WTC11 (cell line): ENCODE results near the gene OR2F2. TPM values are rescaled to one million over a fixed set of nuclear protein-coding genes. Genes with fewer than 3 reads are reported as not detected.

Experiments used
- ATAC-seq: fragments of 200-7000 bp; cut with Tn5 transposase; 2 replicates; pipeline ENCODE4 v1.10.0; 2021; ENCODE audit warnings: mild to moderate bottlenecking, moderate library complexity
- CTCF ChIA-PET: fragments of 300-600 bp; sonication (Branson Sonifier 250); formaldehyde crosslinking; loops from one replicate; lab custom pipeline; 2021; ENCODE audit warnings: antibody characterized with exemption; lab: Charles Lee
- POLR2A ChIA-PET: fragments of 350-600 bp; sonication (Branson Sonifier 250); formaldehyde crosslinking; loops from one replicate; lab custom pipeline; 2021; ENCODE audit warnings: antibody characterized with exemption; lab: Charles Lee
- DNase-seq: peaks from one replicate; pipeline ENCODE4 v3.0.0; 2021; ENCODE audit warnings: low spot score
- H3K27ac Mint-ChIP-seq: 2 replicates; pipeline ENCODE4 v1.8.0; 2021; ENCODE audit warnings: mixed read lengths
- H3K27me3 Mint-ChIP-seq: 2 replicates; pipeline ENCODE4 v1.8.0; 2021; ENCODE audit warnings: low read depth, mild to moderate bottlenecking, moderate library complexity, mixed read lengths
- H3K36me3 Mint-ChIP-seq: 2 replicates; pipeline ENCODE4 v1.8.0; 2021; ENCODE audit warnings: mixed read lengths
- H3K4me1 Mint-ChIP-seq: 2 replicates; pipeline ENCODE4 v1.8.0; 2022; ENCODE audit warnings: mixed read lengths
- H3K4me3 Mint-ChIP-seq: 2 replicates; pipeline ENCODE4 v1.8.0; 2021; ENCODE audit warnings: mild to moderate bottlenecking, moderate library complexity, mixed read lengths
- H3K9me3 Mint-ChIP-seq: 2 replicates; pipeline ENCODE4 v1.8.0; 2021; ENCODE audit warnings: mixed read lengths
- AFF4 ChIP-seq: sonication (generic); formaldehyde crosslinking; IDR thresholded peaks from 2 replicates; pipeline ENCODE4 v1.8.1; 2023; ENCODE audit warnings: mild to moderate bottlenecking, missing genetic modification reagents, borderline replicate concordance
- ARID4B ChIP-seq: sonication (generic); formaldehyde crosslinking; IDR thresholded peaks from 2 replicates; pipeline ENCODE4 v1.8.0; 2023; ENCODE audit warnings: missing genetic modification reagents, mild to moderate bottlenecking, borderline replicate concordance
- CBFB ChIP-seq: sonication (generic); formaldehyde crosslinking; IDR thresholded peaks from 2 replicates; pipeline ENCODE4 v1.8.1; 2022; ENCODE audit warnings: mild to moderate bottlenecking, low read depth, missing genetic modification reagents
- GRHL2 ChIP-seq: fragments of 250-450 bp; sonication (Bioruptor Pico); IDR thresholded peaks from 2 replicates; pipeline ENCODE4 v1.8.0; 2022; ENCODE audit warnings: mild to moderate bottlenecking, moderate library complexity; ENCODE audit not compliant: insufficient replicate concordance, severe bottlenecking
- HMGA2 ChIP-seq: fragments of 250-450 bp; sonication (Bioruptor Pico); IDR thresholded peaks from 2 replicates; pipeline ENCODE4 v1.4.0; 2021; ENCODE audit warnings: mild to moderate bottlenecking, moderate library complexity
- IRF1 ChIP-seq: sonication (generic); formaldehyde crosslinking; IDR thresholded peaks from 2 replicates; pipeline ENCODE4 v1.8.0; 2023; ENCODE audit warnings: missing genetic modification reagents
- JUN ChIP-seq: sonication (generic); formaldehyde crosslinking; IDR thresholded peaks from 2 replicates; pipeline ENCODE4 v1.8.0; 2023; ENCODE audit warnings: mild to moderate bottlenecking, missing genetic modification reagents
- MXD4 ChIP-seq: fragments of 250-450 bp; sonication (Bioruptor Pico); IDR thresholded peaks from 2 replicates; pipeline ENCODE4 v1.8.0; 2021; ENCODE audit warnings: mild to moderate bottlenecking, moderate library complexity, borderline replicate concordance
- NFATC4 ChIP-seq: fragments of 250-450 bp; sonication (Bioruptor Pico); IDR thresholded peaks from 2 replicates; pipeline ENCODE4 v1.9.0; 2021; ENCODE audit warnings: mild to moderate bottlenecking
- STAT6 ChIP-seq: sonication (generic); formaldehyde crosslinking; conservative IDR thresholded peaks from 2 replicates; pipeline ENCODE4 v1.8.1; 2023; ENCODE audit warnings: mild to moderate bottlenecking, low read depth, missing genetic modification reagents, moderate library complexity
- ZNF138 ChIP-seq: sonication (generic); formaldehyde crosslinking; conservative IDR thresholded peaks from 2 replicates; pipeline ENCODE4 v1.8.1; 2022; ENCODE audit warnings: mild to moderate bottlenecking, moderate library complexity, missing genetic modification reagents
- ZNF317 ChIP-seq: sonication (generic); formaldehyde crosslinking; IDR thresholded peaks from 2 replicates; pipeline ENCODE4 v1.8.1; 2023; ENCODE audit warnings: low read depth, mild to moderate bottlenecking, moderate library complexity, missing genetic modification reagents, borderline replicate concordance
- total RNA-seq: library from RNA; stranded (reverse); gene quantifications from 3 replicates; pipeline ENCODE4 v1.2.3, GENCODE V29; 2021

OR2F2 gene
- total RNA-seq, 1 experiment from 2014 or later: not detected

GRCh38 chr7:143936087-143937009 lies 1.3 kb downstream of the OR2F2 start (continued):
- TF ChIP-seq IRF1: no peak
- TF ChIP-seq, all 79 proteins: peak for 0

GRCh38 chr7:143938379-143939243 lies 3.6 kb downstream of the OR2F2 start:
- H3K36me3 Mint-ChIP-seq: no peaks in the 10 kb centered on the region
- DNase-seq: no peak

More at GRCh38 chr7:143938379-143939243, 3.6 kb downstream of the OR2F2 start:
- TF ChIP-seq JUN (no peak), AFF4 (no peak), ARID4B (CRISPR knock-in tag) (no peak), HMGA2 (CRISPR knock-in tag) (no peak), CBFB (CRISPR knock-in tag) (no peak), MXD4 (CRISPR knock-in tag) (no peak), ZNF138 (CRISPR knock-in tag) (no peak), ZNF317 (CRISPR knock-in tag) (no peak), NFATC4 (CRISPR knock-in tag) (no peak), STAT6 (CRISPR knock-in tag) (no peak), GRHL2 (CRISPR knock-in tag) (no peak), IRF1 (no peak)
- Mint-ChIP-seq H3K4me1 (no peaks in the 10 kb centered on the region), H3K9me3 (peaks cover 5% of the 10 kb centered on the region; the same call in 1 of the 2 replicates), H3K4me3 (no peak overlapping the region), H3K27ac (no peak overlapping the region), H3K27me3 (no peaks in the 10 kb centered on the region; the same call in 1 of the 2 replicates)
- no peak for ATAC-seq
- CTCF ChIA-PET: interaction anchor here (1.2 kb wide), 1 partner anchor 189 kb away, joined by 4 read pairs; no protein-coding TSS in a partner anchor
- POLR2A ChIA-PET: no interaction called here
